Left ventricle myocardium superior (tissue), 1 donor: ENCODE measurements around the gene TAP1. TPM values are rescaled to one million over a fixed set of nuclear protein-coding genes. Genes with fewer than 3 reads are reported as not detected.
"Not testable (repeated sequence)": the region's sequence is repeated elsewhere in the genome, so short reads cannot be mapped to it uniquely, and the experiment has no call there.

Source experiments
- ATAC-seq: fragments of 200-7000 bp; cut with Tn5 transposase; one replicate; pipeline ENCODE4 v1.9.1; 2020; ENCODE audit warnings: mild to moderate bottlenecking, moderate library complexity
- DNase-seq: peaks from one replicate; pipeline ENCODE4 v3.0.0-alpha.2; 2020
- intact Hi-C: fragments of 100-400 bp; cut with micrococcal nuclease; formaldehyde crosslinking; loops from one replicate; pipeline ENCODE4 v1.11.0; 2022
- long read RNA-seq: library from polyadenylated mRNA; unstranded; transcript quantifications from one replicate; pipeline ENCODE4 v2.0.0, GENCODE V29; 2021
- total RNA-seq: library from RNA; stranded (reverse); fragmentation: NEBNext Ultra II Directional; extraction: Animal tissue kit (Norgen Biotek cat#: 25700); gene quantifications from one replicate; pipeline ENCODE4 v1.2.1, GENCODE V29; 2021
- donor health status: DM: no; HTN: yes; CAD: no; lungs with severe emphysema.

TAP1 gene, protein sequence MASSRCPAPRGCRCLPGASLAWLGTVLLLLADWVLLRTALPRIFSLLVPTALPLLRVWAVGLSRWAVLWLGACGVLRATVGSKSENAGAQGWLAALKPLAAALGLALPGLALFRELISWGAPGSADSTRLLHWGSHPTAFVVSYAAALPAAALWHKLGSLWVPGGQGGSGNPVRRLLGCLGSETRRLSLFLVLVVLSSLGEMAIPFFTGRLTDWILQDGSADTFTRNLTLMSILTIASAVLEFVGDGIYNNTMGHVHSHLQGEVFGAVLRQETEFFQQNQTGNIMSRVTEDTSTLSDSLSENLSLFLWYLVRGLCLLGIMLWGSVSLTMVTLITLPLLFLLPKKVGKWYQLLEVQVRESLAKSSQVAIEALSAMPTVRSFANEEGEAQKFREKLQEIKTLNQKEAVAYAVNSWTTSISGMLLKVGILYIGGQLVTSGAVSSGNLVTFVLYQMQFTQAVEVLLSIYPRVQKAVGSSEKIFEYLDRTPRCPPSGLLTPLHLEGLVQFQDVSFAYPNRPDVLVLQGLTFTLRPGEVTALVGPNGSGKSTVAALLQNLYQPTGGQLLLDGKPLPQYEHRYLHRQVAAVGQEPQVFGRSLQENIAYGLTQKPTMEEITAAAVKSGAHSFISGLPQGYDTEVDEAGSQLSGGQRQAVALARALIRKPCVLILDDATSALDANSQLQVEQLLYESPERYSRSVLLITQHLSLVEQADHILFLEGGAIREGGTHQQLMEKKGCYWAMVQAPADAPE
- 14.6 TPM for total RNA-seq
- long read RNA-seq, transcript TAP1-201 (11 exons, 2,959 nt): major isoform, 37 of 43 reads
- long read RNA-seq, partial matches to known transcripts: 2 of 43 reads
- long read RNA-seq, other reads (novel, unspliced or antisense): 3 of 43 reads

- intact Hi-C loops: no loop called here
- DNase-seq (peak; percentile 96), ATAC-seq (peak; percentile 95)
Observed at GRCh38 chr6:32853541-32854375, at the start of gene TAP1, which contains the start of gene PSMB9. Gene TAP1, minus strand, starts transcription at chr6:32853704. Its CDS starts 68 bp downstream, at chr6:32853636. Gene PSMB9, plus strand, starts transcription at chr6:32854192. Its CDS starts 38 bp downstream, at chr6:32854230.

DNA sequence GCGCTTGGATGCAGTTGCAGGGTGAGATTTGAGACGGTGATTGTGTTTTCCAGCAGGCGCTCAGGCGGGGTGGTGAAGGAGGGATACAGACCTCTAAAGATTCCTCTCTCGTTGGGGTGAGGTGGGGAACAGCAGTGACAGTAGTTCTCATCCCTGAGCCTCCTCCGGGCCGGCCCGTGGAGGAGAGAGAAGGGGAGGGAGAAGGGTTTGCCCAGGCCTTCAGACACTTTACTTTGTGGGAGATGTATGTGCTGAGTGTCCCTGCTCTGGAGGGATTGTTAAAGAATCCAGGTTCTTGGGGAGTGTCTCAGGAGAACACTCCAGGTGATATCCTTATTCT is 41.5 kb upstream of the TAP1 start:
- intact Hi-C loops: no loop called here
- DNase-seq (no peak), ATAC-seq (peak; percentile 17)

- peak; percentile 95 for DNase-seq
- intact Hi-C loops: no loop called here
- peak; percentile 100 for ATAC-seq
Observed at GRCh38 chr6:32894085-32895005, 40.8 kb upstream of the TAP1 start.

GRCh38 chr6:32890831-32891230 is 37.3 kb upstream of the TAP1 start:
- ATAC-seq (no peak), DNase-seq (no peak)
- intact Hi-C loops: no loop called here

GRCh38 chr6:32889533-32889932 is 36.0 kb upstream of the TAP1 start:
- intact Hi-C loops: loop anchor here (5.0 kb wide), 1 partner anchor 93 kb away; no protein-coding TSS in a partner anchor
- no peak for ATAC-seq
- DNase-seq: no peak

- ATAC-seq: no peak
- intact Hi-C loops: loop anchor here (5.0 kb wide), 1 partner anchor 94 kb away; no protein-coding TSS in a partner anchor
- DNase-seq: no peak
Observed at GRCh38 chr6:32888576-32888975, 35.1 kb upstream of the TAP1 start.

DNA sequence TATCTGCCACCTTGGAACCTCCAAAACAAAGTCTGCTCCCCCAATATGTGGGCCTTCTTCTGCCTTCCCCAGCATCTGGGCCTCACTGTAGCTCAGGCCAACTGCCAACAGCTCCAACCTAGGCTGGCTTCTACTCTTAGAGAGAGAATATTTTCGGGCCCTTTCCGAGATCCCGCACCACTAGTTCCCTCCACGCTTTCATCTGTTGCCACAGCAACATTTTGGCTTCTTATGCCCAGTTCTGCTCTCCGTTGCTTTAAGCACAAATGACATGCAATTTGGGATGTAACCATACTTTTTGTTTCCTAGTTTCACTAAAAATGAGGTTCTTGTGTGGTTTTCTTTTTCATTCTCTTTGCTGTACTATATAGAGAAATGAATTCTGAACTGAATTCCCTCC is 34.1 kb upstream of the TAP1 start:
- intact Hi-C loops: loop anchor here (5.0 kb wide), 1 partner anchor 95 kb away; no protein-coding TSS in a partner anchor
- DNase-seq (no peak), ATAC-seq (no peak)

GRCh38 chr6:32886681-32887383 is 33.3 kb upstream of the TAP1 start:
- DNase-seq: no peak
- no peak for ATAC-seq
- intact Hi-C loops: loop anchor here (5.0 kb wide), 1 partner anchor 95 kb away; no protein-coding TSS in a partner anchor

- peak; percentile 60 for ATAC-seq
- no peak for DNase-seq
- intact Hi-C loops: loop anchor here (5.0 kb wide), 1 partner anchor 97 kb away; no protein-coding TSS in a partner anchor
Observed at GRCh38 chr6:32885698-32886286, 32.3 kb upstream of the TAP1 start.

- DNase-seq (peak; percentile 34), ATAC-seq (peak; percentile 90)
- intact Hi-C loops: no loop called here
Observed at GRCh38 chr6:32883789-32884188, 30.3 kb upstream of the TAP1 start.

DNA sequence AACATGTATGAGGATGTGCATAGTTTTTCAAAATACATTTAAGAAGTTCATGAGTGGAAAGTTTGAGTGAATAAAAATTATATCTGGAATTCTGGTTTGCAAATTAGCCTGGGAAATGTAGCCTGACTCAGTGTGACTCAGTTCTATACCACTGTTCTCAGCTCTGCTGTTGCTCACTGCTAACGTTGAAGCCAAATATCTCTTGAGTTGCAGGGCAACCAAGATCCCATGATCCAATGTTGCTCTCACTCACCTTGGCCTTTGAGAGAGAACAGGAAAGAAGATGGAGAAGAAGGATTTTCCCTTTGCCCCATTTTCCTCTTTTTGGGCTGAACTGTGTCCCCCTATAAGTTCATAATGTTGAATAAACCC is 29.4 kb upstream of the TAP1 start:
- intact Hi-C loops: no loop called here
- DNase-seq: no peak
- no peak for ATAC-seq

DNA sequence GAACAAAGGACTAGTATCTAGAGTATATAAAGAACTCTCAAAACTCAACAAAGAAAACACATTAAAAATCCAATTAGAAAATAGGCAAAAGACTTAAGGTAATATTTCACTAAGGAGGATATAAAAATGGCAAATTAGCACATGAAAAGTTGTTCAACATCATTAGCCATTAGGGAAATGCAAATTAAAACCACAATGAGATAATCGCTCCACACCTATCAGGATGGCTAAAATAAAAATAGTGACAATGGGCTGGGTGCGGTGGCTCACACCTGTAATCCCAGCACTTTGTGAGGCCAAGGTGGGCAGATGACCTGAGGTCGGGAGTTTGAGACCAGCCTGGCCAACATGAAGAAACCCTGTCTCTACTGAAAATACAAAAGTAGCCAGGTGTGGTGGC is 27.5 kb upstream of the TAP1 start:
- intact Hi-C loops, ATAC-seq, DNase-seq: not testable (repeated sequence)

DNA sequence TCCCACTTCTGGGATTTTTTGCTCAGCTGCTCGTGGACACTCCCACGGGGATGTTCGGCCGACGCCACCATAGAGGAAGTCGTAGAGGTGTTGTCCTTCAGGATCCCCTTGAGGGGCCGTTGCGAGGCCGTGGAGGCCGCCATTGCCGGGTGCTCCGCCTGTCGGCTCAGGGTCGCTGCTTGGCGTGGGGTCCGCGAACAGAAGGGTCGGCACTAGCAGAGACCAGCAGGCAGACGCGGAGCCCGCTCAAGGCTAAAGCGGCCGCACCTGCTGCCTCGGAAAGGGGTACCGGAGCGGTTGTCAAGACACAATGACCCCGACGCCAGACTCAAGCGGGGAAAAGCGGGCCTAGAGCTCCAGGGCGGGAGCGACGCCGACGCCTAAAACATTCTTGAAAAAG is 26.2 kb upstream of the TAP1 start:
- intact Hi-C loops: no loop called here
- no peak for DNase-seq
- ATAC-seq: no peak

GRCh38 chr6:32876603-32877002 is 23.1 kb upstream of the TAP1 start:
- intact Hi-C loops: no loop called here
- DNase-seq: no peak
- ATAC-seq: no peak

- not testable (repeated sequence) for DNase-seq, ATAC-seq
- intact Hi-C loops: loop anchor here (5.0 kb wide), 1 partner anchor 37 kb away; the partner anchor contains the start of gene TAP2
Observed at GRCh38 chr6:32873947-32874346, 20.4 kb upstream of the TAP1 start.

DNA sequence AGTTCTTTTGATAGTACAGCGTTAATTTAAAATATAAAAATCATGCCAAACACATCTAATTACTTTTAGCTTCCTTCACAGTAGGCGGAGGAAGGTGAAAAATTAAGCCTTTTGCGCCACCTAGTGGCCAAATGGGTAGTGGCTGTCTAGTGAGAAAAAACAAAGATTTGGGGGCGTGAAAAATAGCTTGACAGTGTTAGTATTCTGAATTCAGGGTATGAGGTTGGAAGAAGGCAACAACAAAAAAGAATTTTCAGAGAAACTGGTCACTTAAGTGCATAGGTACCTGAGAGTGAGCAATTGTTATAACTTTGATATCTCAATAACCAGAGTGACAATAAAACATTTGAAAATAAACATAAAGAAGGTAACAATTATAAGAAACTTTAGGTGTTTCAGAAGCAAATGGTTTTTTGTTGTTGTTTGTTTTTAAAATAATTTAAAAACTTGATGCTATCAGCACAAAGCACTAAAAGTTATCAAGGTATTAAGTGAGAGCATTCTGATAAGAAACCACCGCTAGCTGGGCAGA is 14.8 kb upstream of the TAP1 start:
- intact Hi-C loops: loop anchor here (10.0 kb wide), 1 partner anchor 454 kb away; no protein-coding TSS in a partner anchor
- ATAC-seq (peak; percentile 72), DNase-seq (peak; percentile 82)
